Panc1 (cell line): ENCODE results near the gene CALM3. TPM values are rescaled to one million over a fixed set of nuclear protein-coding genes. Genes with fewer than 3 reads are reported as not detected.

Experiments used
- ATAC-seq: fragments of 200-7000 bp; cut with Tn5 transposase; 2 replicates; pipeline ENCODE4 v1.9.1; 2020; ENCODE audit warnings: mild to moderate bottlenecking, moderate library complexity
- BruUV-seq: library from RNA; stranded (reverse); fragments of 400-500 nt; replicated peaks from 2 replicates; lab custom pipeline; 2021; lab: Mats Ljungman, UMichigan
- CTCF ChIA-PET: fragments of 300-600 bp; sonication (Branson Sonifier 250); formaldehyde crosslinking; loops from one replicate; lab custom pipeline; 2022; ENCODE audit warnings: antibody characterized with exemption; lab: Charles Lee
- POLR2A ChIA-PET: fragments of 300-600 bp; sonication (Branson Sonifier 250); formaldehyde crosslinking; loops from one replicate; lab custom pipeline; 2022; ENCODE audit warnings: antibody characterized with exemption; lab: Charles Lee
- DNase-seq: peaks from one replicate; pipeline ENCODE4 v3.0.0-alpha.2; 2010; ENCODE audit warnings: low read depth, low spot score
- H3K27ac ChIP-seq: 2 replicates; pipeline ENCODE4 v1.5.1; 2011; ENCODE audit warnings: mild to moderate bottlenecking, low read length, inconsistent platforms
- H3K27me3 ChIP-seq: fragments of 200-500 bp; sonication (Bioruptor generic); 2 replicates; pipeline ENCODE4 v1.6.0; 2014; ENCODE audit warnings: low read length, inconsistent platforms; ENCODE audit not compliant: control insufficient read depth, insufficient read depth
- H3K36me3 ChIP-seq: fragments of 200-500 bp; sonication (Bioruptor generic); 2 replicates; pipeline ENCODE4 v1.5.1; 2014; ENCODE audit warnings: inconsistent platforms, mild to moderate bottlenecking, low read length, moderate library complexity; ENCODE audit not compliant: control insufficient read depth, insufficient read depth
- H3K4me1 ChIP-seq: 2 replicates; pipeline ENCODE4 v1.5.1; 2011; ENCODE audit warnings: inconsistent platforms, mild to moderate bottlenecking, low read length, moderate library complexity; ENCODE audit not compliant: control insufficient read depth, insufficient read depth
- H3K4me3 ChIP-seq, 2 experiments: 2 replicates each; pipeline ENCODE4 v1.5.1; 2011 to 2012; ENCODE audit warnings: low read depth in 2 of 2, low read length in 2 of 2, mild to moderate bottlenecking in 2 of 2, inconsistent platforms in 1 of 2, moderate library complexity in 1 of 2
- H3K9me3 ChIP-seq: fragments of 200-500 bp; sonication (Bioruptor generic); 2 replicates; pipeline ENCODE4 v1.5.1; 2014; ENCODE audit warnings: low read depth, mild to moderate bottlenecking, inconsistent platforms, low read length, moderate library complexity; ENCODE audit not compliant: control insufficient read depth, insufficient read depth
- CTCF ChIP-seq: fragments of 450-650 bp; IDR thresholded peaks from 2 replicates; pipeline ENCODE4 v1.5.1; 2017; ENCODE audit warnings: mild to moderate bottlenecking
- POLR2AphosphoS5 ChIP-seq: IDR thresholded peaks from 2 replicates; pipeline ENCODE4 v1.6.1; 2012; ENCODE audit warnings: mild to moderate bottlenecking, low read depth, low read length, moderate library complexity
- REST ChIP-seq, 2 experiments: IDR thresholded peaks; 2 replicates each; pipeline ENCODE4 v1.6.1; 2011 to 2012; ENCODE audit warnings: low read depth in 2 of 2, control low read depth in 1 of 2, low read length in 1 of 2, mild to moderate bottlenecking in 1 of 2, moderate library complexity in 1 of 2; ENCODE audit not compliant: insufficient read depth in 1 of 2
- SIN3A ChIP-seq: IDR thresholded peaks from 2 replicates; pipeline ENCODE4 v1.6.1; 2012; ENCODE audit warnings: low read depth, mild to moderate bottlenecking, low read length, moderate library complexity, borderline replicate concordance; ENCODE audit not compliant: insufficient read depth
- TCF7L2 ChIP-seq: IDR thresholded peaks from 2 replicates; pipeline ENCODE4 v1.6.1; 2011; ENCODE audit warnings: mild to moderate bottlenecking, low read depth, low read length, inconsistent platforms
- in situ Hi-C: cut with HindIII; loops from 2 replicates; pipeline ENCODE4 v1.10.0; 2016; ENCODE audit warnings: low sequenced_read_pairs, low pct_unique_long_range_greater_than_20kb
- intact Hi-C: fragments of 100-400 bp; cut with micrococcal nuclease; formaldehyde crosslinking; loops from one replicate; pipeline ENCODE4 v1.10.0; 2022; ENCODE audit not compliant: unreplicated experiment
- total RNA-seq: library from RNA; stranded (reverse); gene quantifications from one replicate; pipeline ENCODE4 v1.2.1, GENCODE V29; 2021; ENCODE audit not compliant: unreplicated experiment

The CALM3 gene
- total RNA-seq, 1 experiment from 2014 or later, result 212 TPM

GRCh38 chr19:46633130-46633529, 32.0 kb downstream of the CALM3 start:
- CTCF ChIA-PET, result no interaction called here
- ATAC-seq (no peak), DNase-seq (no peak)
- Histone ChIP-seq H3K4me1 (no peaks in the 10 kb centered on the region), H3K36me3 (no peaks in the 10 kb centered on the region), H3K4me3 (no peak overlapping the region), H3K27me3 (no peaks in the 10 kb centered on the region), H3K9me3 (no peaks in the 10 kb centered on the region), H3K27ac (no peak overlapping the region)
- in situ Hi-C loops, result no loop called here
- TF ChIP-seq TCF7L2 (no peak), SIN3A (no peak), POLR2AphosphoS5 (no peak), CTCF (no peak)
- POLR2A ChIA-PET, result no interaction called here
- intact Hi-C loops, result no loop called here
- BruUV-seq, result no TSS peak

- H3K9me3 ChIP-seq, result no peaks in the 10 kb centered on the region
- intact Hi-C loops, result no loop called here
- H3K4me3 ChIP-seq, result peak overlapping the region; percentile 33 to 63
- in situ Hi-C loops, result no loop called here
- H3K4me1 ChIP-seq, result no peaks in the 10 kb centered on the region
- ATAC-seq, result peak; percentile 77
- H3K36me3 ChIP-seq, result no peaks in the 10 kb centered on the region
- ChIA-PET POLR2A (no interaction called here), CTCF (interaction anchor here (0.6 kb wide), 1 partner anchor 12 kb away, joined by 5 read pairs; no protein-coding TSS in a partner anchor)
- no TSS peak for BruUV-seq
- TF ChIP-seq TCF7L2, result no peak
- no peak for TF ChIP-seq POLR2AphosphoS5
- TF ChIP-seq REST (IDR thresholded peaks at IDR 0.05; ENCODE audit: insufficient read depth in 1 of 2, low read depth in 2 of 2, low read length in 1 of 2), result no peak
- TF ChIP-seq SIN3A, result no peak
- no peak for TF ChIP-seq CTCF
- no peak overlapping the region for H3K27ac ChIP-seq
- DNase-seq, result no peak
- no peaks in the 10 kb centered on the region for H3K27me3 ChIP-seq
Observed at GRCh38 chr19:46634045-46634655, 33.0 kb downstream of the CALM3 start.
